ENCODE results near the gene IQUB. TPM values are rescaled to one million over a fixed set of nuclear protein-coding genes. Genes with fewer than 3 reads are reported as not detected.
A peak's percentile ranks its signal among the peaks of the same experiment; 100 is the strongest.

The IQUB gene
- total RNA-seq, 1 experiment from 2014 or later, result 0.77 TPM

DNA sequence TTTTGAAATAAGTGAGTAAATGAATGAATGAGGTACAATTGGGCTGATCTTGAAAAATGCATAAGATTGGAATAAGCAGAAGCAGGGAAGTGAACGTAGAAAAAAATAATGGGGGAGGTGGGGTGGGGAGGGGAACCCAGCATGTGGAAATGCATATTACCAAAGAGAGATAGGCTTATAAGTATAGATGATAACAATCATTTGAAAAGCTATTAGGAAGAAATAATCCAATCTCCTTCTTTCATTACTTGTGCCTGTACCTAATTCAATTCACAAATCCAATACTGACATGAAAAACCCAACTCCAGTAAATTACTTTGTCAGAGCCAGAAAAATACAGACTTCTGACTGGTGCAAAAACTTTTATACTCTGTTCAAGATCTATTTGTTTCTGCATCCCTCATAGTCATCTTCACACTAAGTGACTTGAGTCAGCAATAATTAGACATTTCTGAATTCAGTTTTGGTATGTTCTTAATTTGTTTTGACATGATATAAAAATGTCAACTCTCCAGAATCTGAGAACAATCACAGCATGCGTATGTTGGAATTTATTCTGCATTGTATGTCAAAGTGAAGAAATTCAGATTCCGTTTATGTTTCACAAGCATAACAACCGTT lies 99.2 kb downstream of the IQUB start:
- Mint-ChIP-seq H3K27me3 (ENCODE audit: low read depth) (no peaks in the 10 kb centered on the region), H3K9me3 (no peaks in the 10 kb centered on the region), H3K27ac (no peak overlapping the region), H3K4me3 (no peak overlapping the region), H3K4me1 (peaks cover 38% of the 10 kb centered on the region), H3K36me3 (no peaks in the 10 kb centered on the region)
- no peak for TF ChIP-seq ZNF416 (CRISPR knock-in tag; IDR thresholded peaks at IDR 0.05)
- ATAC-seq (no peak), DNase-seq (ENCODE audit: low spot score) (no peak)
- ChIA-PET CTCF (no interaction called here), POLR2A (no interaction called here)

- POLR2A ChIA-PET, result no interaction called here
Measured at GRCh38 chr7:123433665-123434064, 100.7 kb downstream of the IQUB start.

GRCh38 chr7:123432601-123433000 lies 101.8 kb downstream of the IQUB start:
- H3K9me3 Mint-ChIP-seq, result peaks cover 4% of the 10 kb centered on the region; the same call in 1 of the 2 replicates
- H3K27me3 Mint-ChIP-seq (ENCODE audit: low read depth), result no peaks in the 10 kb centered on the region
- CTCF ChIA-PET, result interaction anchor here (1.6 kb wide), 1 partner anchor 62 kb away, joined by 4 read pairs; no protein-coding TSS in a partner anchor
- TF ChIP-seq ZNF425 (CRISPR knock-in tag; conservative IDR thresholded peaks at IDR 0.05), result no peak
- TF ChIP-seq MLX (CRISPR knock-in tag; IDR thresholded peaks at IDR 0.05), result no peak
- TF ChIP-seq SMAD3 (CRISPR knock-in tag; IDR thresholded peaks at IDR 0.05; ENCODE audit: borderline replicate concordance), result no peak
- no peak for TF ChIP-seq HMGA2 (CRISPR knock-in tag; IDR thresholded peaks at IDR 0.05)
- no peak for TF ChIP-seq TCF7 (CRISPR knock-in tag; IDR thresholded peaks at IDR 0.05; ENCODE audit: low read depth)
- no peak for TF ChIP-seq CBFB (CRISPR knock-in tag; IDR thresholded peaks at IDR 0.05; ENCODE audit: low read depth)
- TF ChIP-seq TP53 (CRISPR knock-in tag; IDR thresholded peaks at IDR 0.05), result no peak
- no peak for TF ChIP-seq ERG (CRISPR knock-in tag; IDR thresholded peaks at IDR 0.05)
- no peak for TF ChIP-seq FOXP4 (CRISPR knock-in tag; IDR thresholded peaks at IDR 0.05)
- no peak for TF ChIP-seq ZNF423 (CRISPR knock-in tag; IDR thresholded peaks at IDR 0.05)
- TF ChIP-seq, protein P1, sequence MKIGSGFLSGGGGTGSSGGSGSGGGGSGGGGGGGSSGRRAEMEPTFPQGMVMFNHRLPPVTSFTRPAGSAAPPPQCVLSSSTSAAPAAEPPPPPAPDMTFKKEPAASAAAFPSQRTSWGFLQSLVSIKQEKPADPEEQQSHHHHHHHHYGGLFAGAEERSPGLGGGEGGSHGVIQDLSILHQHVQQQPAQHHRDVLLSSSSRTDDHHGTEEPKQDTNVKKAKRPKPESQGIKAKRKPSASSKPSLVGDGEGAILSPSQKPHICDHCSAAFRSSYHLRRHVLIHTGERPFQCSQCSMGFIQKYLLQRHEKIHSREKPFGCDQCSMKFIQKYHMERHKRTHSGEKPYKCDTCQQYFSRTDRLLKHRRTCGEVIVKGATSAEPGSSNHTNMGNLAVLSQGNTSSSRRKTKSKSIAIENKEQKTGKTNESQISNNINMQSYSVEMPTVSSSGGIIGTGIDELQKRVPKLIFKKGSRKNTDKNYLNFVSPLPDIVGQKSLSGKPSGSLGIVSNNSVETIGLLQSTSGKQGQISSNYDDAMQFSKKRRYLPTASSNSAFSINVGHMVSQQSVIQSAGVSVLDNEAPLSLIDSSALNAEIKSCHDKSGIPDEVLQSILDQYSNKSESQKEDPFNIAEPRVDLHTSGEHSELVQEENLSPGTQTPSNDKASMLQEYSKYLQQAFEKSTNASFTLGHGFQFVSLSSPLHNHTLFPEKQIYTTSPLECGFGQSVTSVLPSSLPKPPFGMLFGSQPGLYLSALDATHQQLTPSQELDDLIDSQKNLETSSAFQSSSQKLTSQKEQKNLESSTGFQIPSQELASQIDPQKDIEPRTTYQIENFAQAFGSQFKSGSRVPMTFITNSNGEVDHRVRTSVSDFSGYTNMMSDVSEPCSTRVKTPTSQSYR (CRISPR knock-in tag; IDR thresholded peaks at IDR 0.05), result no peak
- H3K27ac Mint-ChIP-seq, result no peak overlapping the region; the same call in 1 of the 2 replicates
- ATAC-seq, result no peak
- H3K36me3 Mint-ChIP-seq, result no peaks in the 10 kb centered on the region
- no peak for DNase-seq (ENCODE audit: low spot score)
- H3K4me1 Mint-ChIP-seq, result peaks cover 20% of the 10 kb centered on the region
- H3K4me3 Mint-ChIP-seq, result no peak overlapping the region
- POLR2A ChIA-PET, result no interaction called here

More at GRCh38 chr7:123433665-123434064, 100.7 kb downstream of the IQUB start:
- TF ChIP-seq FOXJ3 (CRISPR knock-in tag; IDR thresholded peaks at IDR 0.05; ENCODE audit: borderline replicate concordance), result no peak
- TF ChIP-seq PREB (CRISPR knock-in tag; IDR thresholded peaks at IDR 0.05; ENCODE audit: borderline replicate concordance), result no peak
- TF ChIP-seq ZNF423 (CRISPR knock-in tag; IDR thresholded peaks at IDR 0.05), result no peak
- TF ChIP-seq GTF2I (CRISPR knock-in tag; conservative IDR thresholded peaks at IDR 0.05), result no peak
- H3K4me1 Mint-ChIP-seq, result peaks cover 23% of the 10 kb centered on the region
- no peak overlapping the region for H3K4me3 Mint-ChIP-seq
- no peaks in the 10 kb centered on the region for H3K36me3 Mint-ChIP-seq
- no peaks in the 10 kb centered on the region for H3K27me3 Mint-ChIP-seq (ENCODE audit: low read depth)
- H3K9me3 Mint-ChIP-seq, result peaks cover 4% of the 10 kb centered on the region; the same call in 1 of the 2 replicates
- ATAC-seq (no peak), DNase-seq (ENCODE audit: low spot score) (no peak)
- CTCF ChIA-PET, result interaction anchor here (1.0 to 1.6 kb wide), 2 partner anchors 61 to 149 kb away, joined by 3 to 4 read pairs; no protein-coding TSS in a partner anchor
- H3K27ac Mint-ChIP-seq, result peak overlapping the region; percentile 90
